ENCODE measurements around the gene HK3. TPM values are rescaled to one million over a fixed set of nuclear protein-coding genes. Genes with fewer than 3 reads are reported as not detected.

HK3 gene
- total RNA-seq, 1 experiment from 2014 or later: not detected

- ChIA-PET POLR2A (ENCODE audit: unreplicated experiment) (no interaction called here), CTCF (no interaction called here)
- Histone ChIP-seq H3K4me2 (ENCODE audit: low read length) (no peak overlapping the region), H3K9me3 (ENCODE audit: low read length) (no peaks in the 10 kb centered on the region), H3K4me1 (ENCODE audit: insufficient read depth, low read length) (no peaks in the 10 kb centered on the region), H3K36me3 (ENCODE audit: low read depth, low read length) (peaks cover 57% of the 10 kb centered on the region), H3K4me3 (ENCODE audit: low read length) (no peak overlapping the region), H3F3A (ENCODE audit: low read length, unreplicated experiment) (no peaks in the 10 kb centered on the region), H3K79me2 (ENCODE audit: low read length) (no peaks in the 10 kb centered on the region), H3K27me3 (ENCODE audit: low read length) (no peaks in the 10 kb centered on the region), H3K9me2 (replicated peaks; ENCODE audit: low read length) (no peaks in the 10 kb centered on the region), H3K9ac (ENCODE audit: low read length) (no peak overlapping the region), H4K20me1 (ENCODE audit: low read length) (no peaks in the 10 kb centered on the region), H3K27ac (ENCODE audit: low read length) (no peak overlapping the region), H2AFZ (ENCODE audit: low read length) (no peak overlapping the region)
- no TSS peak for BruUV-seq (replicated peaks)
- intact Hi-C loops (cut with micrococcal nuclease): no loop called here
- DNase-seq: no peak
- TF ChIP-seq CTCF (conservative IDR thresholded peaks at IDR 0.05; ENCODE audit: low read depth, low read length) (no peak), EZH2phosphoT487 (IDR thresholded peaks at IDR 0.05; ENCODE audit: borderline replicate concordance, low read length) (no peak), EZH2 (IDR thresholded peaks at IDR 0.05; ENCODE audit: low read length, unreplicated experiment) (no peak)
- no peak for ATAC-seq
These were observed 7.7 kb upstream of the HK3 start for GRCh38 chr5:176906796-176907195.

- no peak overlapping the region for H3K27ac ChIP-seq (ENCODE audit: low read length)
- H3K79me2 ChIP-seq (ENCODE audit: low read length): no peaks in the 10 kb centered on the region
- H3K9me3 ChIP-seq (ENCODE audit: low read length): no peaks in the 10 kb centered on the region
- ChIA-PET POLR2A (ENCODE audit: unreplicated experiment) (no interaction called here), CTCF (no interaction called here)
- TF ChIP-seq CTCF (conservative IDR thresholded peaks at IDR 0.05; ENCODE audit: low read depth, low read length): no peak
- H3K4me1 ChIP-seq (ENCODE audit: insufficient read depth, low read length): no peaks in the 10 kb centered on the region
- H4K20me1 ChIP-seq (ENCODE audit: low read length): no peaks in the 10 kb centered on the region
- no peaks in the 10 kb centered on the region for H3K9me2 ChIP-seq (replicated peaks; ENCODE audit: low read length)
- no peak overlapping the region for H3K4me3 ChIP-seq (ENCODE audit: low read length)
- no peak overlapping the region for H3K4me2 ChIP-seq (ENCODE audit: low read length)
- DNase-seq (no peak), ATAC-seq (no peak)
- no peak overlapping the region for H3K9ac ChIP-seq (ENCODE audit: low read length)
- no peaks in the 10 kb centered on the region for H3F3A ChIP-seq (ENCODE audit: low read length, unreplicated experiment)
- peaks cover 57% of the 10 kb centered on the region for H3K36me3 ChIP-seq (ENCODE audit: low read depth, low read length)
- intact Hi-C loops (cut with micrococcal nuclease): no loop called here
- no TSS peak for BruUV-seq (replicated peaks)
- no peak overlapping the region for H2AFZ ChIP-seq (ENCODE audit: low read length)
- H3K27me3 ChIP-seq (ENCODE audit: low read length): no peaks in the 10 kb centered on the region
These were observed 7.0 kb upstream of the HK3 start for GRCh38 chr5:176906126-176906525.

- BruUV-seq (replicated peaks): no TSS peak
- Histone ChIP-seq H3K4me3 (ENCODE audit: low read length) (no peak overlapping the region), H3K4me2 (ENCODE audit: low read length) (no peak overlapping the region), H3K36me3 (ENCODE audit: low read depth, low read length) (peaks cover 57% of the 10 kb centered on the region), H3F3A (ENCODE audit: low read length, unreplicated experiment) (no peaks in the 10 kb centered on the region), H2AFZ (ENCODE audit: low read length) (no peak overlapping the region), H4K20me1 (ENCODE audit: low read length) (no peaks in the 10 kb centered on the region), H3K27me3 (ENCODE audit: low read length) (no peaks in the 10 kb centered on the region), H3K79me2 (ENCODE audit: low read length) (no peaks in the 10 kb centered on the region), H3K27ac (ENCODE audit: low read length) (no peak overlapping the region), H3K9ac (ENCODE audit: low read length) (no peak overlapping the region), H3K4me1 (ENCODE audit: insufficient read depth, low read length) (no peaks in the 10 kb centered on the region), H3K9me3 (ENCODE audit: low read length) (no peaks in the 10 kb centered on the region), H3K9me2 (replicated peaks; ENCODE audit: low read length) (no peaks in the 10 kb centered on the region)
- intact Hi-C loops (cut with micrococcal nuclease): no loop called here
- TF ChIP-seq EZH2phosphoT487 (IDR thresholded peaks at IDR 0.05; ENCODE audit: borderline replicate concordance, low read length): no peak
- TF ChIP-seq EZH2 (IDR thresholded peaks at IDR 0.05; ENCODE audit: low read length, unreplicated experiment): no peak
- no peak for TF ChIP-seq CTCF (conservative IDR thresholded peaks at IDR 0.05; ENCODE audit: low read depth, low read length)
- no peak for ATAC-seq
- DNase-seq: no peak
- ChIA-PET CTCF (no interaction called here), POLR2A (ENCODE audit: unreplicated experiment) (no interaction called here)
These were observed 5.1 kb upstream of the HK3 start for GRCh38 chr5:176904276-176904675.
